C4-2B (cell line): ENCODE results near the gene TMEM201.
A peak's percentile ranks its signal among the peaks of the same experiment; 100 is the strongest.

Source experiments
- H3K27ac ChIP-seq: fragments of 450-650 bp; 2 replicates; pipeline ENCODE4 v1.5.1; 2017
- CTCF ChIP-seq: fragments of 450-650 bp; conservative IDR thresholded peaks from 2 replicates; pipeline ENCODE4 v1.5.1; 2017; ENCODE audit warnings: mild to moderate bottlenecking
- ZFX ChIP-seq: fragments of 450-650 bp; IDR thresholded peaks from 2 replicates; pipeline ENCODE4 v1.6.1; 2017

The TMEM201 gene

GRCh38 chr1:9551984-9552383, 36.7 kb upstream of the TMEM201 start:
- TF ChIP-seq ZFX (no peak), CTCF (no peak)
- H3K27ac ChIP-seq: peak overlapping the region; percentile 91

GRCh38 chr1:9553736-9554144, 35.0 kb upstream of the TMEM201 start:
- H3K27ac ChIP-seq: peak overlapping the region; percentile 91
- TF ChIP-seq CTCF: no peak
- no peak for TF ChIP-seq ZFX

GRCh38 chr1:9555942-9556341, 32.8 kb upstream of the TMEM201 start:
- peak overlapping the region; percentile 91 for H3K27ac ChIP-seq
- TF ChIP-seq ZFX (no peak), CTCF (no peak)

- no peak for TF ChIP-seq CTCF
- no peak for TF ChIP-seq ZFX
- peak overlapping the region; percentile 56 for H3K27ac ChIP-seq
Measured at GRCh38 chr1:9557624-9558023, 31.1 kb upstream of the TMEM201 start.

- peak overlapping the region; percentile 56 for H3K27ac ChIP-seq
- no peak for TF ChIP-seq CTCF
- TF ChIP-seq ZFX: no peak
Measured at GRCh38 chr1:9558271-9558945, 30.3 kb upstream of the TMEM201 start.

- peak overlapping the region; percentile 56 for H3K27ac ChIP-seq
- TF ChIP-seq CTCF (no peak), ZFX (no peak)
Measured at GRCh38 chr1:9558946-9559545, 29.7 kb upstream of the TMEM201 start.

- peak overlapping the region; percentile 78 for H3K27ac ChIP-seq
- TF ChIP-seq ZFX (no peak), CTCF (no peak)
Measured at GRCh38 chr1:9559673-9560072, 29.0 kb upstream of the TMEM201 start.

- peak overlapping the region; percentile 78 for H3K27ac ChIP-seq
Measured at GRCh38 chr1:9560090-9560489, 28.6 kb upstream of the TMEM201 start.
